ENCODE data around the gene FAM114A1.
"Not testable (repeated sequence)": the region's sequence is repeated elsewhere in the genome, so short reads cannot be mapped to it uniquely, and the experiment has no call there.

The FAM114A1 gene

GRCh38 chr4:38904090-38904666 is 36.6 kb downstream of the FAM114A1 start:
- DNase-seq, result no peak
- ATAC-seq, result no peak

- ATAC-seq (no peak), DNase-seq (no peak)
Observed at GRCh38 chr4:38904682-38905081, 37.1 kb downstream of the FAM114A1 start.

- ATAC-seq (no peak), DNase-seq (no peak)
Observed at GRCh38 chr4:38905652-38906385, 38.2 kb downstream of the FAM114A1 start.

- no peak for DNase-seq
- ATAC-seq, result no peak
Observed at GRCh38 chr4:38907696-38908270, 40.2 kb downstream of the FAM114A1 start.

- DNase-seq (no peak), ATAC-seq (no peak)
Observed at GRCh38 chr4:38909015-38909414, 41.4 kb downstream of the FAM114A1 start.

- ATAC-seq (no peak), DNase-seq (no peak)
Observed at GRCh38 chr4:38911257-38911656, 43.7 kb downstream of the FAM114A1 start.

- DNase-seq, result no peak
- peak; percentile 36 for ATAC-seq
Observed at GRCh38 chr4:38914854-38915253, 47.2 kb downstream of the FAM114A1 start.

- ATAC-seq, DNase-seq: not testable (repeated sequence)
Observed at GRCh38 chr4:38916267-38916666, 48.7 kb downstream of the FAM114A1 start.

GRCh38 chr4:38917481-38918025 is 49.9 kb downstream of the FAM114A1 start:
- ATAC-seq, result no peak
- DNase-seq, result no peak

- ATAC-seq, result no peak
- DNase-seq, result no peak
Observed at GRCh38 chr4:38919494-38919893, 51.9 kb downstream of the FAM114A1 start.

GRCh38 chr4:38920186-38920585 is 52.6 kb downstream of the FAM114A1 start:
- ATAC-seq (no peak), DNase-seq (no peak)

- ATAC-seq, result no peak
Observed at GRCh38 chr4:38920677-38921076, 53.1 kb downstream of the FAM114A1 start.

GRCh38 chr4:38921151-38921550 is 53.5 kb downstream of the FAM114A1 start:
- DNase-seq (no peak), ATAC-seq (no peak)

More at GRCh38 chr4:38920677-38921076, 53.1 kb downstream of the FAM114A1 start:
- DNase-seq, result no peak

- ATAC-seq, result peak; percentile 46
Observed at GRCh38 chr4:38923746-38924145, 56.1 kb downstream of the FAM114A1 start.

GRCh38 chr4:38924353-38924752 is 56.7 kb downstream of the FAM114A1 start:
- DNase-seq (no peak), ATAC-seq (no peak)

More at GRCh38 chr4:38923746-38924145, 56.1 kb downstream of the FAM114A1 start:
- no peak for DNase-seq

GRCh38 chr4:38925492-38926413 is 58.1 kb downstream of the FAM114A1 start:
- ATAC-seq, result no peak

GRCh38 chr4:38926896-38927295 is 59.3 kb downstream of the FAM114A1 start:
- DNase-seq, result no peak
- no peak for ATAC-seq

More at GRCh38 chr4:38925492-38926413, 58.1 kb downstream of the FAM114A1 start:
- no peak for DNase-seq

GRCh38 chr4:38928568-38928967 is 61.0 kb downstream of the FAM114A1 start:
- ATAC-seq, result no peak
- DNase-seq, result no peak

- DNase-seq (no peak), ATAC-seq (no peak)
Observed at GRCh38 chr4:38928974-38929373, 61.4 kb downstream of the FAM114A1 start.

GRCh38 chr4:38930204-38930603 is 62.6 kb downstream of the FAM114A1 start:
- DNase-seq (no peak), ATAC-seq (peak; percentile 28)

GRCh38 chr4:38930707-38931106 is 63.1 kb downstream of the FAM114A1 start:
- no peak for ATAC-seq
- no peak for DNase-seq

- no peak for DNase-seq
Observed at GRCh38 chr4:38931125-38931524, 63.5 kb downstream of the FAM114A1 start.

More at GRCh38 chr4:38931125-38931524, 63.5 kb downstream of the FAM114A1 start:
- no peak for ATAC-seq
